Measurements from ENCODE around the gene TRAPPC10.

- TF ChIP-seq CTCF (IDR thresholded peaks at IDR 0.05), result no peak
- TF ChIP-seq POLR2A (IDR thresholded peaks at IDR 0.05), result no peak
Measured at GRCh38 chr21:43991447-43991991, 20.6 kb upstream of the TRAPPC10 start.
